Neuronal stem cell (in vitro differentiated cells): Measurements from ENCODE around the gene DZIP3. TPM values are rescaled to one million over a fixed set of nuclear protein-coding genes. Genes with fewer than 3 reads are reported as not detected.

ENCODE experiments used
- DNase-seq: peaks from one replicate; pipeline ENCODE4 v3.0.0-alpha.2; 2013; ENCODE audit warnings: low spot score
- H2AFZ ChIP-seq: one replicate; pipeline ENCODE4 v1.6.1; 2013; ENCODE audit warnings: mild to moderate bottlenecking, low read length, inconsistent platforms
- H2AK5ac ChIP-seq: 2 replicates; pipeline ENCODE4 v1.6.1; 2013; ENCODE audit warnings: low read depth, mild to moderate bottlenecking, inconsistent platforms, low read length, moderate library complexity, mixed read lengths
- H2BK120ac ChIP-seq: 2 replicates; pipeline ENCODE4 v1.6.1; 2013; ENCODE audit warnings: low read depth, mild to moderate bottlenecking, inconsistent platforms, low read length, moderate library complexity, mixed read lengths
- H2BK12ac ChIP-seq: one replicate; pipeline ENCODE4 v1.6.1; 2013; ENCODE audit warnings: low read length, inconsistent platforms
- H2BK15ac ChIP-seq: 2 replicates; pipeline ENCODE4 v1.6.1; 2013; ENCODE audit warnings: mild to moderate bottlenecking, low read length, inconsistent platforms, mixed read lengths
- H2BK5ac ChIP-seq: one replicate; pipeline ENCODE4 v1.6.1; 2013; ENCODE audit warnings: inconsistent platforms, mild to moderate bottlenecking, low read length, moderate library complexity
- H3K14ac ChIP-seq: one replicate; pipeline ENCODE4 v1.6.1; 2013; ENCODE audit warnings: low read length, inconsistent platforms
- H3K18ac ChIP-seq: 2 replicates; pipeline ENCODE4 v1.6.1; 2013; ENCODE audit warnings: low read length, inconsistent platforms
- H3K23ac ChIP-seq: 2 replicates; pipeline ENCODE4 v1.6.1; 2013; ENCODE audit warnings: low read depth, mild to moderate bottlenecking, mixed read lengths, low read length, inconsistent platforms; ENCODE audit not compliant: poor library complexity
- H3K27ac ChIP-seq: replicated peaks from 3 replicates; pipeline ENCODE4 v1.5.1; 2013; ENCODE audit warnings: low read length, inconsistent platforms
- H3K27me3 ChIP-seq, 3 experiments: 2 replicates each; pipeline ENCODE4 v1.6.1; 2013; ENCODE audit warnings: low read length in 3 of 3, mild to moderate bottlenecking in 2 of 3, inconsistent platforms in 1 of 3, low read depth in 1 of 3, mixed read lengths in 1 of 3, moderate library complexity in 1 of 3; ENCODE audit not compliant: control insufficient read depth in 3 of 3, insufficient read depth in 3 of 3
- H3K36me3 ChIP-seq, 2 donors: replicated peaks in 1 of 2; 2 replicates each; pipeline ENCODE4 v1.6.1; 2013; ENCODE audit warnings: low read length in 2 of 2; ENCODE audit not compliant: control insufficient read depth in 2 of 2, insufficient read depth in 2 of 2
- H3K4ac ChIP-seq: 2 replicates; pipeline ENCODE4 v1.6.1; 2013; ENCODE audit warnings: inconsistent platforms, mild to moderate bottlenecking, low read length, moderate library complexity
- H3K4me1 ChIP-seq, 2 donors: 1 replicate in 1 of 2; 2 replicates in 1 of 2; pipeline ENCODE4 v1.6.1; 2013; ENCODE audit warnings: low read length in 2 of 2, low read depth in 1 of 2; ENCODE audit not compliant: control insufficient read depth in 2 of 2, insufficient read depth in 1 of 2
- H3K4me2 ChIP-seq: one replicate; pipeline ENCODE4 v1.6.1; 2013; ENCODE audit warnings: mild to moderate bottlenecking, low read length, inconsistent platforms; ENCODE audit not compliant: insufficient read depth, poor library complexity, severe bottlenecking
- H3K4me3 ChIP-seq, 2 donors: 2 replicates each; pipeline ENCODE4 v1.5.1; 2013; ENCODE audit warnings: low read length in 2 of 2, mild to moderate bottlenecking in 2 of 2, inconsistent platforms in 1 of 2, moderate library complexity in 1 of 2
- H3K79me1 ChIP-seq: one replicate; pipeline ENCODE4 v1.6.1; 2013; ENCODE audit warnings: low read depth, mild to moderate bottlenecking, inconsistent platforms, low read length, moderate library complexity
- H3K9ac ChIP-seq: one replicate; pipeline ENCODE4 v1.6.1; 2013; ENCODE audit warnings: mild to moderate bottlenecking, low read depth, low read length, inconsistent platforms; ENCODE audit not compliant: poor library complexity
- H3K9me3 ChIP-seq, 2 donors: replicated peaks in 1 of 2; 2 replicates each; pipeline versions ENCODE3 to v1.6.1; 2013; ENCODE audit warnings: low read length in 2 of 2, mild to moderate bottlenecking in 2 of 2, inconsistent platforms in 1 of 2, low read depth in 1 of 2, mixed read lengths in 1 of 2, moderate library complexity in 1 of 2; ENCODE audit not compliant: control insufficient read depth in 2 of 2, insufficient read depth in 1 of 2
- H4K8ac ChIP-seq: one replicate; pipeline ENCODE4 v1.6.1; 2013; ENCODE audit warnings: low read depth, mild to moderate bottlenecking, inconsistent platforms, low read length, moderate library complexity
- H4K91ac ChIP-seq: one replicate; pipeline ENCODE4 v1.6.1; 2013; ENCODE audit warnings: low read length, low read depth, mild to moderate bottlenecking, inconsistent platforms; ENCODE audit not compliant: poor library complexity
- WGBS, 2 donors: extraction: QIAGEN DNeasy Blood & Tissue Kit; methylation state at CpG; one replicate each; pipeline ENCODE4 v1.1.7; 2013; ENCODE audit warnings: missing lambda C conversion rate in 2 of 2, mixed read lengths in 1 of 2; ENCODE audit not compliant: insufficient read length in 2 of 2, insufficient replicate concordance in 1 of 2; ENCODE audit errors: extremely low coverage in 2 of 2; 5-methylcytosine and 5-hydroxymethylcytosine counted together
- small RNA-seq: library from polyadenylated mRNA; stranded (forward); fragments of <200 nt; extraction: miRNeasy Mini kit (QIAGEN cat#:217004); gene quantifications from one replicate; pipeline ENCODE3, GENCODE V24; 2013; ENCODE audit not compliant: insufficient read depth

Gene DZIP3

GRCh38 chr3:108742929-108743328, 153.4 kb downstream of the DZIP3 start:
- no peak for DNase-seq
- Histone ChIP-seq H3K9me3 (no peaks in the 10 kb centered on the region), H2BK120ac (no peak overlapping the region), H3K9ac (no peak overlapping the region), H2AFZ (no peak overlapping the region), H3K36me3 (no peaks in the 10 kb centered on the region), H3K79me1 (no peaks in the 10 kb centered on the region), H3K4me3 (no peak overlapping the region), H3K23ac (no peak overlapping the region), H2AK5ac (no peak overlapping the region), H3K27me3 (no peaks in the 10 kb centered on the region), H2BK5ac (no peak overlapping the region), H3K4ac (no peak overlapping the region), H4K8ac (no peak overlapping the region), H2BK12ac (no peak overlapping the region), H3K4me1 (no peaks in the 10 kb centered on the region), H3K18ac (no peak overlapping the region), H2BK15ac (no peak overlapping the region), H3K27ac (no peak overlapping the region), H3K14ac (no peak overlapping the region), H3K4me2 (no peak overlapping the region), H4K91ac (no peak overlapping the region)
- WGBS, 2 donors: no CpG with 5 or more reads among the region's 1 CpG

Small RNA genes within 50 kb of the gene (small RNA-seq; reads per million reads assigned to genes)
- gene AC092185.1 (not detected), gene RF00156 (not detected)
